Measurements from ENCODE around the gene HOXB6.

DNA sequence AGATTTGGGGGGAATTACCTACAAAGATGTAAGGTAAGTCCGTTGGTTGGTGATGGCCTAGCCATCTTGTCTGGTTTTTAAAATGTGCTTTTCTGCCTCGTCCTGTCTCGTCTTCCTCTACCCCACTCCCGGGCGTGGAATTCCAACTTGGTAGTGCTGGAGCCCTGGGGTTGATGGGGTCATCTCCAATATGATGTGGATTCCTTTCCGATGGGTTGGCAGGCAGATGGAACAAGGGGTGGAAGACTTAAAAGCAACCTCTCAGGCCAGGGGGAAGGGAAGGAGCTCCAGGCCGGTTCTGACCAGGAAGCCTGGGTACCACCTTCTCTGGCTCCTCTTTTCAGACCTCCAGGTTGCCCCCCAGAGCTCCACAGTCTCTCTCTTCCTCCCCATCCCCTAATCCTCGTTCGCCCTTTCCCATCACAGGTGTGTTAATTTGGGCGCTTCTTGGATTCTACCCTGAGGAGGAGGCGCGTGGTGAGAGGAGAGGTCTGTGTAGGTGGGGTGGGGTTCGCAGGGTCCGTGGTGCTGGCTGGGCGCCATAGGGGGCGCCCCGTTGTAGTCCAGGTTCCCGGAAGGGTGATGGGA is 54.8 kb downstream of the HOXB6 start:
- TF ChIP-seq, protein P1, sequence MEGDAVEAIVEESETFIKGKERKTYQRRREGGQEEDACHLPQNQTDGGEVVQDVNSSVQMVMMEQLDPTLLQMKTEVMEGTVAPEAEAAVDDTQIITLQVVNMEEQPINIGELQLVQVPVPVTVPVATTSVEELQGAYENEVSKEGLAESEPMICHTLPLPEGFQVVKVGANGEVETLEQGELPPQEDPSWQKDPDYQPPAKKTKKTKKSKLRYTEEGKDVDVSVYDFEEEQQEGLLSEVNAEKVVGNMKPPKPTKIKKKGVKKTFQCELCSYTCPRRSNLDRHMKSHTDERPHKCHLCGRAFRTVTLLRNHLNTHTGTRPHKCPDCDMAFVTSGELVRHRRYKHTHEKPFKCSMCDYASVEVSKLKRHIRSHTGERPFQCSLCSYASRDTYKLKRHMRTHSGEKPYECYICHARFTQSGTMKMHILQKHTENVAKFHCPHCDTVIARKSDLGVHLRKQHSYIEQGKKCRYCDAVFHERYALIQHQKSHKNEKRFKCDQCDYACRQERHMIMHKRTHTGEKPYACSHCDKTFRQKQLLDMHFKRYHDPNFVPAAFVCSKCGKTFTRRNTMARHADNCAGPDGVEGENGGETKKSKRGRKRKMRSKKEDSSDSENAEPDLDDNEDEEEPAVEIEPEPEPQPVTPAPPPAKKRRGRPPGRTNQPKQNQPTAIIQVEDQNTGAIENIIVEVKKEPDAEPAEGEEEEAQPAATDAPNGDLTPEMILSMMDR (IDR thresholded peaks at IDR 0.05): no peak
- no peak for TF ChIP-seq POLR2A (IDR thresholded peaks at IDR 0.05)
